ENCODE results near the gene RGS3.

The RGS3 gene

DNA sequence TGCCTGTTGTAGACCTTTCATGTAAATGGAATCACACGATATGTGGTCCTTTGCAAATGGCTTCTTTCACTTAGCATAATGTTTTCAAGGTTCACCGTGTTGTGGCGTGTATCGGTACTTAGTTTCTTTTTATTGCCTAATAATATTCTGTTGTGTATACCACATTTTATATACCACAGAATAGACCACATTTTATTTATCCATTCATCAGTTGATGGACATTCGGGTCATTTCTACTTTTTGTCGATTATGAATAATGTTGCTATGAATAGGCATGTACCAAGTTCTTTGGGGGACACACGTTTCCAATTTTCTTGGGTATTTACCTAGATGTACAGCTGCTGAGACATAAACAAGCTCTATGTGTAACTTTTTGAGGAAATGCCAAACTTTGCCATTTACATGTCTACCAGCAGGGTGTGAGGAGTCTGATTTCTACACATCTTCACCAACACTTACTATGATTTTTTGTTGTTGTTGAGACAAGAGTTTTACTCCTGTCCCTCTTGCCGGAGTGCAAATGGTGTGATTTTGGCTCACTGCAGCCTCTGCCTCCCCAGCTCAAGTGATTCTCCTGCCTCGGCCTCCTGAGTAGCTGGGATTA lies 144.7 kb downstream of the RGS3 start:
- DNase-seq: no peak

DNA sequence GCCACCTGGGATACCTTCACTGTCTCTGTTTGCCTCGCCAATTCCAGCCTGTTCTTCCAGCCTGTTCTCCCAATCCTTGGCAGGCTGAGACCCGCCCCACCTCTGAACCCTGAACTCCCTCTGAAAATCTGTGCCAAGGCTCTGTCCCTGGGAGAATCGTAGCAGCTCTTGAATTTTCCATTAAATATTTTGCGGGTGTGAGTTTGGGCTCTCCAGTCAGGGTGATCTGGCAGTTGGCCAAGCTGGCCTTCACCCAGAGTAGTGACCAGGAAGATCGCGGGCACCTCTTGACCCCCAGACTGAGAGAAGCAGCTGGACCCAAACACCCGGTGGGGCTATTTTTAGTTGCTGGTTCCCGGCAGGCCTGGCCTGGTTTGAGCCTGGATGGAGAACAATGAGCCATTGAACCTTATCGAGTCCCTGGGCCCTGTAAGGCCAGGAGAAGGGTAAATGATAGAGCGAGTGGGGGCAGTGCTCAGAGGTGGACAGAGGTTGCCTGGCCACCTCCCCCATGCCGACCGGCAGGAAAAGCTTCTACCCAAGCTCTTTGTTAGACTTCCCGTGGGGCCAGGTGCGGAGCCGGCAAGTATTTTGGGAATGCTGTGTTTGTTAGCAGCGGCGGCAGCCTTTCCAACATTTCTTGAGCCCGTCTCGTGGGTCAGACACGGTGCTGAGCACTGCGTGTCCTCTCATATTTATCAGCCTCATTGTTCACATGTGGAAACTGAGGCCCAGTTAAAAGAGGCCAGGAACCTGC lies 146.2 kb downstream of the RGS3 start:
- no peak for DNase-seq

- no peak for DNase-seq
Observed at GRCh38 chr9:113611461-113612215, 148.1 kb downstream of the RGS3 start.

DNA sequence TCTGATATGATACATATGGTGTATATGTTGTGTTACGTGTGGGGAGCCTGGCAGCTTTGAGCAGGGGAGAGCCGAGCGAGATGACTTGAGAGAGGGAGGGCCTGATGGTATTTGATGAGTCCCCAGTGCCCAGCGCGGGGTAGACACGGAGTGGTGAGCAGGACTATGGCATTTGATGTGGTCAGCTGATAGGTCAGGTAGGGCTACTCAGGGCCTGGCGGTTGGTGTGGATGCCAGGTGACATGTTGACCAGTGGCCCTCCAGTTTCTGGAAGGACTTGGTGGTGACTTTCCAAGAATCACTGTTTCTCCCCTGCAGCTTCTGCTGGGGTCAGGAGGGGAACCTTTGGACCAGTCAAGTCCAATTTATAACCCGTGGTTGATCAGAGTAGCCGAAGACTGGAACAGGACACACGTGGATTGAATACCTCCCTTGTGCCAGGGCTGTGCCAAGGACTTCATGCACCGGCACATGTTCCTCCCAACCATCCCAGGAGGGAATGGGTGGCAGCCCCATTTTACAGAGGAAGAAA lies 148.8 kb downstream of the RGS3 start:
- no peak for DNase-seq

GRCh38 chr9:113612828-113613227 lies 149.3 kb downstream of the RGS3 start:
- no peak for DNase-seq

DNA sequence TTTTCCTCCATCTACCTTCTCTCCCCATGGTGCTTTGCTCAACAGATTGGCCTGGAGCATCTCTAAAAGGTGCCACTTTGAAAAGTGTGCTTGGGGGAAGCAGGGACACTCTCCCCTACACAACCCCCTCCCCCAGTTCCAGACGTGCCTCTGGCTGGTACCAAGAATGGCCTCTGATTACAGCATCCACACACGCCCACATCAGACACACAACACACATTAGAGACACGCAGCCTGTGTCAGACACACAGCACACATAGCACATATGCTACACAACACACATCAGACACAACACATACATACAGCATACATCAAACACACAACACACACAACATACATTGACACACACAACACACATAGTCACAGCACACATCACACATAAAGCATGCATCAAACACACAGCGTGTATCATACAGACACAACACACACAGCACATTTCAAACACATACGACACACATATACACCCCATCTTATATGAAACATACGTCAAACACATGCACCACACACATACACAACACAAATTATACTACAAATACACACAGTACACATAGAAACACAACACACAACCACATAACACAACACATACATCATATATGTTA lies 150.4 kb downstream of the RGS3 start:
- no peak for DNase-seq

GRCh38 chr9:113614843-113615648 lies 151.5 kb downstream of the RGS3 start:
- DNase-seq: no peak

DNA sequence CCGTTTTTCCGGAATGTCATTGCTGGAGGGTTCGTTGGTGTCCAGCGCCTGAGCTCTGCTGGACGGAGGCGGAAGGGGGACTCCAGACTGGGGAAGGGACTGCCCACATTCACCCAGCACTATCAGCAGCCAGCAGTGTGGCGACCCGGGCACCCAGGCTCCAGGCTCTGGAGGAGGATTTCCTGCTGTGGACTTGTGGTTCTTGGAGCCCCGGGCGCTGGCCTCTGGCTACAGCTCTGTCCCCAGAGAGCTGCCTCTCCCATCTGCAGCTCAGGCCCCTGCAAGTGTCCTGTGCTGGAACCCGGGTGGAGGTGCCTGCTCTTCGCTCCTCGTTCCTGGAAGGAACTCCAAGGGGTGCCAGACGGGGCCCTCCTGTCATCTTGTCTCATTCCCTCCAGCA lies 152.6 kb downstream of the RGS3 start:
- DNase-seq: no peak

DNA sequence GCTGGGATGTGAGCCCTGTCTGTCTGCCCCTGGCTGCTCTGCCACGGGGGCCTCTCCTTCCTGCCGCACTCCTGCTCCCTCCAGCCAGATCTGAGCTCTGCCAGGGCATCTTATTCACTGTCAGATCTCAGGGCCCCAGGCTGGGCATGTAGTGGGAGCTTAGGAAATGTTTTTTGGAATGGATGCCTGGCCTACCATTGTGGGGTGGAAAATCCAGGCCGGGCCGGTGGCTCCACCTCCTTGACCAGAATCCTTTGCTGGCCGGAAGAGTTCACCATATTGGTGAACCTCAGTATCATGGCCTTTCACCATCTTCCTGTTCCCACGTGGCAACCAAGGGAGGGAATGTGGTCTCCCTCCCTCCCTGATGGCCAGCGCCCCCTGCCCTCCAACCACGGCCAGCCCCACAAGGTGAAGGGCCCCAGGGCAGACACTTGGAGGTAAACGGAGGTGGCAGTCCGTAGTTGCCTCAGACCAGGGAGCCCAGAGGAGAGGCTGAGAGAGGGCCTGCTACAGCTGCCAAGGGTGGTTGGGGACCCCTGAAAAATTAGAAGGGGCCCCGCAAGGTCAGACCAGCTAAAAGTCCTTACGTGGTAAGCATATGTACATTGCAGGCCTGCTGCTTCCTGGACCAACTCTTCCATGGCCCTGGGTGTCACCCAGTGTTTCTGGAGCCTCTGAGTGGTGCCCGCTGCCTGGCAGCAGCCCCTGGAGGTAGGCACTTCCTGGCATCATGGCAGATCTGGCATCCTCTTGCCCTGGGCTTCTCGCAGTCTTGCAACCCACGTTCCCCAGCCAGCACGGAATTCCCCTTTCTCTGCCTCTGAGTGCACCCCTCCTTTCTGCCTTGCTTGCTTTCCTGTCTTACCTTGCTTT lies 153.3 kb downstream of the RGS3 start:
- DNase-seq: peak; percentile 61

- DNase-seq: no peak
Observed at GRCh38 chr9:113617550-113617949, 154.0 kb downstream of the RGS3 start.

DNA sequence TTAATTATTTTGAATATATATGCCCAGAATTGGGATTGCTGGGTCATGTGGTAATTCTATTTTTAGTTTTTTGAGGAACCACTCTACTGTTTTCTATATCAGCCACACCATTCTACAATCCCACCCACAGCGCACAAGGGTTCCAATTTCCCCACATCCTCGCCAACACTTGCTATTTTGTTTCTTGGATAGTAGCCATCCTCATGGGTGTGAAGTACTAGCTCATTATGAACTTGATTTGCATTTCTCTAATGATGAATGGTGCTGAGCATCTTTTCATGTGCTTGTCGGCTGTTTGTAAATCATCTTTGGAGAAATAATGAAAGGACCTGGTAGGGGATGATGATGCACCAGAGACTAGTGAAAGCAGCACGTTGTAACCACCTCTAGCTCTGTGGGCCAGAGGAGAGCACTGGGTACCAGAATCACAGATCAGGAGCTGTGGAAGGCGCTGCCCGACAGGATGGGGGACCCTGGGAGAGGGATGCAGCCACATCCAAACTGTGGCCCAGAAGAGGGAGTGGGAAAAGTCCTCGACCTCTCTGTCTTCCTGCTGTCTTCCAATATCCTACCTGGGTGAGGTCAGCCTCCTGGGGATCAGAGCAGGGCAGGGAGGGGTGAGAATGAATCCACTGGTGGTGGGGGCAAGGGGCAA lies 155.4 kb downstream of the RGS3 start:
- peak; percentile 13 for DNase-seq

GRCh38 chr9:113619491-113620376 lies 156.2 kb downstream of the RGS3 start:
- DNase-seq: peak; percentile 56

- peak; percentile 42 for DNase-seq
Observed at GRCh38 chr9:113620377-113621161, 157.0 kb downstream of the RGS3 start.

GRCh38 chr9:113621309-113621791 lies 157.8 kb downstream of the RGS3 start:
- DNase-seq: peak; percentile 21

GRCh38 chr9:113621980-113622379 lies 158.5 kb downstream of the RGS3 start:
- DNase-seq: no peak

GRCh38 chr9:113622600-113623400 lies 159.3 kb downstream of the RGS3 start:
- DNase-seq: peak; percentile 70

DNA sequence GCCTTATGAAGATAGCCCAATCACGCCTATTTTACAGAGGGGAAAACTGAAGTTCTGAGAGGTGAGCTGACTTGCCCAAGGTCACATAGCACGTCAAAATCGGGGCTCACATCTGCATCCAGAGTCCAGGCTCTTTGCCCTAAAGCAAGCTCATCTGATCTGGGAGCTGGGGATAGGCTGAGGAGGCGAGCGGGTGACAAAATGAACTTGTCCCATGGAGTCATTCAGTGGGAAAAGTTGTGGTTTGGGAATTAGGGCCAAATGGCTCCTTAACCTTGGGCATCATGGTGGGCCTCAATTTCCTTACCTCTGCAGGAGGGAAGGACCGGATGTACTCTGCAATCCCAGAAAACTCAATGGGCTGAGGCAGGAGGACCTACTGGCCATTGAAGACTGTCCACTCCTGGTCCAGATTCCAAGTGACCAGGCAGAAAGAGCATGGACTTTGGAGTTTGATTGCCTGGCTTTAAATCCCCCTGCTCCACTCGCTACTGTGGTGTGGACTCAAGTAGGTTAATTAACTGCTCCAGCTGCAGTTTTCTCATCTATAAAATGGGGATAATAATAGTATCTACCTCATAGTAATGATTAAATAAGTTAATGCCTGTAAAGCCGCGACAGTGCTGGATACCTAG lies 160.4 kb downstream of the RGS3 start:
- peak; percentile 16 for DNase-seq

All from activated effector memory CD4-positive, alpha-beta T cell treated with anti-CD3 and anti-CD28 coated beads, Interleukin-2, amount 50 U/mL, for 16 hours (primary cell).